Muscle of back (tissue), 11 donors: ENCODE measurements around the gene STX11. TPM values are rescaled to one million over a fixed set of nuclear protein-coding genes. Genes with fewer than 3 reads are reported as not detected.
"Not testable (repeated sequence)": the region's sequence is repeated elsewhere in the genome, so short reads cannot be mapped to it uniquely, and the experiment has no call there.

Source experiments
- DNase-seq, 3 donors: peaks; one replicate each; pipeline versions ENCODE4 v3.0.0 to v3.0.0-alpha.2; 2013
- polyA plus RNA-seq, 10 donors: library from polyadenylated mRNA; unstranded; fragments of 120-200 nt; gene quantifications; one replicate each; pipeline ENCODE4 v1.2.1, GENCODE V29; 2013; ENCODE audit not compliant: insufficient read length in 10 of 10

The STX11 gene
- polyA plus RNA-seq, 10 donors: 0.88 to 4.1 (median 2.4) TPM

DNA sequence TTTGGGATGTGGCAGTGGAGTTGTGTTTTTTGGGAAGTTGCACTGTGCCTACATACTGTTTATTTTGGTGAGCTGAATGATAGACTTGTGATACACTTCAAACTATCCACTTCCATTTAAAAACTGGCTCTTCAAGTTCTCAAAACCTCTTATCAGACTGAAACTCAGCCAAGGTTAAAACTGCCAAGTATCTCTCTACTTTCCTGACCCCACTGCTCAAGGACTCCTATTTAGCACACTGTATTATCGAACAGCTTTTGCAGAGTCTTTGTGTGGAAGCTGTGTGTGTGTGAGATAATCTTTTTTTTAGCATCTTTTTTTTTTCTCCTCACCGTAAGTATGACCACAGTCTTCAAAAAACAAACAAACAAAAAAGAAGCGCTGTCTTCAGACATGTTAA is 21.1 kb downstream of the STX11 start:
- DNase-seq: no peak

DNA sequence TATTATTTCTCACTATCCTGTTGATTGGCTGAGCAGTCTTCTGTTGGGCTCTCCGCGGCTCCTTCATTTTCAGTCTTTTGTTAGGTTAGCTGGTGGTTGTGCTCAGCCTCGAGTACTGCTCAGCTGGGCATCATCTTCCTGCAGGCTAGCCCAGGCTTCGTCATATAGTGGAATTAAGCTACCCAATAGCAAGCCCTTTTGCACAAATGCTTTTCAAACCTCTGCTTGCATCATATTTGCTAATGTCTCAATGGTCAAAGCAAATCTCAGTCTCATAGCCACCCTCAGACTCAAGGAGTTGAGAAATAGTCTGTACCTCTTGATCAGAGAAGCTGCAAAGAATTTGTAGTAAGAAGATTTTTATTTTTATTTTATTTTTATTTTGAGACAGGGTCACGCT is 23.7 kb downstream of the STX11 start:
- no peak for DNase-seq

DNA sequence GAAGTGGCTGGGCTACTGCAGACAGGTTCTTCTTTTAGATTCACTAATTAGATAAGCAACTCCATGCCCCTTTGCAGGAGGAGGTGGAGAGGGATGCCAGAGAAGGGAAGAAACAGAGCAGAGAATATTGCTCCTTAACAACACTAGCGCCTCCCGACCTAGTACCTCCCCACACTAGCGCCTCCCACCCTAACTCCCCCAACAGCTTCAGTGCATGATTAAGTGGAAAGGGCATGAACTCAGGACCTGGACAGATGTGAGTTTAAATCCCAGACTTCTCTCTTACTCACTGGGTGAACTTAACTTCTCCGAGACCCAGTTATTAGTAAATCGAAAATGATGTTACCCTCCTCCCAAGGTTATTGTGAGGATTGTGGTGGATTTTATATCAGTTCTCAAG is 25.7 kb downstream of the STX11 start:
- no peak for DNase-seq

DNA sequence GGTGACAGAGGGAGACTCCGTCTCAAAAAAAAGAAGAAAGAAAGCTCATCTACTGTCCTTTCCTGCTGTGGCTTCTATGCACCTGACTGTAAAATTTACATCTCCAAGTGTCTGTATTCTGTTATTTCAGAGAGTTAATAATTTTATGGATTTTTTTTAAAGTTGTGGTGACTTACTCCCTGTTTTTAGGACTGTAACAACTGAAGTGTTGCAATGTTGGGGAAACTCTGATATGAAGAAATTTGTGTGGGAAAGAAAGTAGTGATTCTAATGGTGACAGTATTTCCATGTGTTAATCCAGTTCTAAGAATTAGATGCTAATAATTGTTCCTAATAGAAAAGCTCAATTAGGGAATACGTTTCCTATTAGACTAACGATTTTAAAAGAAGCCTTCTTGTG is 27.4 kb downstream of the STX11 start:
- no peak for DNase-seq

DNA sequence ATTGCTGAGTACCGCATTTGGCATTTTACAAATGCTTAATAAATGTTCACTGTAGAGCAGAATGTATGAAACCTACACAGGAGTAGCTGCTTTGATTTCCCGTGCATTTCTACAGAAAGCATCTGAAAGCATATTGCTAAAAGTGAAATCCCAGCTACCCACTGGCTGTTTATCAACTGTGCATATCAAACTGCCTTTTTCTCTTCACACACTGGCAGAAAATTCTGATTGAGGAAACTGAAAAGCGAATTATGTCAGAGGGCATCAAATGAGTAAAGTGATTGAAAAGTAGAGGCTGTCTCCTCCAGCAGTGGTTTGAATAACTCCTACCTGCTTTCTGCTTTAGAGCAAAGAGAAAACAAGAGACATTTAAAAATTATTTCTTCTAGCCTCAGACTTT is 28.0 kb downstream of the STX11 start:
- DNase-seq: no peak

DNA sequence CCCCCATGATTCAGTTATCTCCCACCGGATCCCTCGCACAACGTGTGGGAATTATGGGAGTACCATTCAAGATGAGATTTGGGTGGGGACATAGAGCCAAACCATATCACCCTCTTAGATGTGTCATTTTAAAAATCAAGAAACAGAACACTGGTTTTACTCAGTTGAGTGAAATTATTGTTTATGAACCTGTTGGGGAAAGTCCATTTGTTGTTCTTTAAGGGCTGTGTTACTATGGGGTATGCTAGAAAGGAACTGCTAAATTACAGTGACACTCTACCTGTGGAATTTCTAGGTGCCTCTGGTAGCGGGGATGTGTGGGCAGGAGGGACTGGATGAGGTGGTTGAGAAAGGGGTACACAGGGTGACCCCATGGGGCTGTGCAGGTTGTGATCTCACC is 28.9 kb downstream of the STX11 start:
- no peak for DNase-seq

DNA sequence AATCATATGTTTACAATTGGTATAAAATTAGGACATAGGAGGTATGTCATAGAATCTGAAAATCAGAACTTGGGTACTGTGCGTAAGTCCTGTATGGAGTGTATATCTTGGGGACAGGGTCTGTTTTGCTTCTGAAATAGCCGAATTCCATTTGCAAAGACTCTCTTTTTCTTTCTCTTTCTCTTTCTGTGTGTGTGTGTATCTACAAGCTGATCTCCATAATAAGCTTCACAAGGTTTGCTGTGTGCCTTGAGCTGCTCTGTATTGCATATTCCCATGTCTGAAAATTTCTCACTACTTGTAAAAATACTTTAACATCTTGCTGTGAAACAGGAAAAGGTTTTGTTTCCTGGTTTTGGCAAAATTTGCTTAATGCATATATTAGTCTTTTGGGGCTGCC is 29.5 kb downstream of the STX11 start:
- no peak for DNase-seq

DNA sequence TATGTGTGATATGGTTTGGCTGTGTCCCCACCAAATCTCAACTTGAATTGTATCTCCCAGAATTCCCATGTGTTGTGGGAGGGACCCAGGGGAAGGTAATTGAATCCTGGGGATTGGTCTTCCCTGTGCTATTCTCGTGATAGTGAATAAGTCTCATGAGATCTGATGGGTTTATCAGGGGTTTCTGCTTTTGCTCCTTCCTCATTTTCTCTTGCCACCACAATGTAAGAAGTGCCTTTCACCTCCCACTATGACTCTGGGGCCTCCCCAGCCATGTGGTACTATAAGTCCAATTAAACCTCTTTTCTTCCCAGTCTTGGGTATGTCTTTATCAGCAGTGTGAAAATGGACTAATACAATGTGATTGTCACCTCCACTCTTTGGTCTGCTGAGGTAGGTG is 30.0 kb downstream of the STX11 start:
- not testable (repeated sequence) for DNase-seq

DNA sequence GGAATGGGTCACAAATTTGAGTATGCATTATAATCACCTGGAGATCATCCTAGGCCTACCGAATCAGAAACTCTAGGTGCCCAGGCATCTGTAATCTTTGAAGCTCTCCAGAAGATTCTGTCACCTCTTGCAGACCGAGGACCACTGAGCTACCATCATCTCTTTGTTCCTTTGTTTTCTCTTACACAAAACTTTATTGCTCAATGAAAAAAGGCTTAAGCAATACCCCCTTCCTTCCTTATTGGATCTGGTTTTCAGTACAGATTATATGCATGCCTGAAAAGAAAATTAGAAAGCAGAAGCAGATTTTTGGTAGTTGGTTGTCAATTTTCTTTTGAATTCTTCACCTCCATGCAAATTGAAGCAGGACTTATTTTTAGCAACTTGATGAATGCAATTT is 31.3 kb downstream of the STX11 start:
- DNase-seq: no peak

DNA sequence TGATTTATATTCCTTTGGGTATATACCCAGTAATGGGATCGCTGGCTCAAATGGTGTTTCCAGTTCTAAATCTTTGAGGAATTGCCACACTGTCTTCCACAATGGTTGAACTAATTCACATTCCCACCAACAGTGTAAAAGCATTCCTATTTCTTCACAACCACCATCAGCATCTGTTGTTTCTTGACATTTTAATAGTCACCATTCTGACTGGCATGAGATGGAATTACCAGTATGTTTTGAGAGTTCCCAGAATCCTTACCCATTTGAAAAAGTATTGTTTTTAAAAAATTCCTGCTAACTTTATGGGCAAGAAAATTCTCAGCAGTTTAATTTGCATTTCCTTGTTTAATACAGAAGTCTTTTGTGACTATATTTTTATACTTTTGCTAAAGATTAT is 33.9 kb downstream of the STX11 start:
- not testable (repeated sequence) for DNase-seq

DNA sequence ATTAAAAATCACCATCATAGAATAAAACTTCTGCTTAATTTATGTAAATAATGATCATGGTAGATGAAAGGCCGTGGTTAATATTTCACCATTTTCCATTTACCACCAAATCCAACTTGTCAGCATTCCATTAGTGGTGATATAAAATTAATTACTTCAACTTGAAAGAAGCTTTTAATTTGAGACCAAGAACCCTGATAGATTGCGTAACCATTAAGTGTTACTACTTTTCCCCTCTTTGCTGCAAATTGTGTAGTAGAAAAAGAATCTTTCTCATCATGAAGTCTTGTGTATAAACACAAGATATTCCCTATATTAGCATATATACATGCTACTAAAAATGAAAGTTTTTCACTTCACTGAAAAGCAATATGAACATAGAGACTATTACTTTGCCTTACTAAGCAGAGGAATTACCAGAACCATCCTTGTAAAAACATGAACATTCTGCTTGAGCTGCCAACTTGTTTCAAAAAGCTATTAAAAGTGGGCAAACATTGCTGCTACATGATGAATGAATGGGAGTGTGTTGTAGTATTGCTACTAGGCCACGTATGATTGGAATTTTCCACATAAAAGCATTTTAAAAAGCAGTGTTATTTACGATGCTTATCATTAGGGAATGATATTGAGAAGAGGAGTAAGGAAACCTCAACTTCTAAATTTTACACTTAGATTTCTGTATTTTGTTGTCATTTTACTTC is 35.0 kb downstream of the STX11 start:
- no peak for DNase-seq

DNA sequence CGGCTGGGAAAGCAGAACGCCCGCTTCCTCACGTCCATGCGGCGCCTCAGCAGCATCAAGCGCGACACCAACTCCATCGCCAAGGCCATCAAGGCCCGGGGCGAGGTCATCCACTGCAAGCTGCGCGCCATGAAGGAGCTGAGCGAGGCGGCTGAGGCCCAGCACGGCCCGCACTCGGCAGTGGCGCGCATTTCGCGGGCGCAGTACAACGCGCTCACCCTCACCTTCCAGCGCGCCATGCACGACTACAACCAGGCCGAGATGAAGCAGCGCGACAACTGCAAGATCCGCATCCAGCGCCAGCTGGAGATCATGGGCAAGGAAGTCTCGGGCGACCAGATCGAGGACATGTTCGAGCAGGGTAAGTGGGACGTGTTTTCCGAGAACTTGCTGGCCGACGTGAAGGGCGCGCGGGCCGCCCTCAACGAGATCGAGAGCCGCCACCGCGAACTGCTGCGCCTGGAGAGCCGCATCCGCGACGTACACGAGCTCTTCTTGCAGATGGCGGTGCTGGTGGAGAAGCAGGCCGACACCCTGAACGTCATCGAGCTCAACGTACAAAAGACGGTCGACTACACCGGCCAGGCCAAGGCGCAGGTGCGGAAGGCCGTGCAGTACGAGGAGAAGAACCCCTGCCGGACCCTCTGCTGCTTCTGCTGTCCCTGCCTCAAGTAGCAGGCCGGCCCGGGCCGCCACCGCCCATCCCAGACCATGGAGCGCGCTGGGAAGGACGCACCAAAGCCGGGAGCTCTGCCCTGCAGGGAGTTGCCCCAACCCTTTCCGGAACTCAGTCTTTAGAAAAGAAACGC is 36.7 kb downstream of the STX11 start:
- no peak for DNase-seq

DNA sequence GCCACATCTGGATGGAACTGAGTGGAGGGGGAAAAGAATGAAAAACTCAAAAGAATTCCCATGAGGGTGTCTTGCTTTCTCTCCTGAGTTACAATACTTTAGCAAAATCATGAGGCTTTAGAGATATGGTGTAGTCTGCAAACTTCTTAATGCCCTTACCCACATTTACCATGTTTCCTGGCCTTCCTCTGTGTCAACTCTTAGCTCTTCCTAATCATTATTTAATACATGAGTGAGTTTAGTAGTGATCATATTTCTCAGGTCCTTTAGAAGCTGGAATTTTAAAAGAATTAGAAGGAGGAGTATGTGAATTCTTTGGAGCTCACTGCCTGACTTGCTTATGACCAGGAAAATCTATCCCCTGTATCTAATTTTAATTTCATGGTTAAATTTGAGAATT is 39.0 kb downstream of the STX11 start:
- peak in 1 of 3 donors; percentile 33 for DNase-seq

DNA sequence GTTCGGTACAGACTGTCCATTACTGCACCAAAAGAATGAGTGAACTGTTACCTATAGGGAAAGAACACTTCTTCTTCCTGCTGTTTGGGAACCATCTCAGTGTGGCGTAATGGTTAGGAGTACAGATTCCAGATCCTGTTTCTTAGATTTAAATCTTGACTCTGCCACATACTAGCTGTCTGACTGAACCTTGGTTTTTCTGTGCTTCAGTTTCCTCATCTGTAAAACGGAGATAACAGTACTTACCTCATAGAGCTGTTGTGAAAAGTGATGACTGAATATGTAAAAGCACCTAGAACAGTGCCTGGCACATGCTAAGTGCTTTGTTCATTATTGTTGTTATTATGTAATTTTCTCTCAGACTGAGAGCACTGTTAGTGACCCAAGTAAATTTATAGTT is 39.8 kb downstream of the STX11 start:
- DNase-seq: no peak

DNA sequence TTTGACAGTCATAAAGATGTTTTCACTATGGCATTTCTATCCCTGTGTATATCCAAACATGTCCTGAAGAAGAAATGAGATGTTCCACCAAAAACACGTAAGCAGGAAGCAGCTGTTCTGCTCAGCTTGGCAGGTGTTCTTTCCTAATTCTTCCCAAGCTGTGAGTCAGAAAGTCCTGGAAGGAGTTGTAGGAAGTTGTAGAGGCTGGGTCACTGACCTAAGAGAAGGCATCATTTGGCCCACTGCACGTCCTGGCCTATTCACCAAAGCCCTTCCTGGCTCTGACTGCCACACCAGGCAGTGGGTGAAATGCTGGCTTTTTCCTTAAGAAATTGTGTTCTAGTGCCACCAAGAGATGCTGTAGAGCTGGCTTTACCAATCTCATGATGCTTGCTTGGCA is 40.3 kb downstream of the STX11 start:
- peak; percentile 36 to 72 (median 41) for DNase-seq

DNA sequence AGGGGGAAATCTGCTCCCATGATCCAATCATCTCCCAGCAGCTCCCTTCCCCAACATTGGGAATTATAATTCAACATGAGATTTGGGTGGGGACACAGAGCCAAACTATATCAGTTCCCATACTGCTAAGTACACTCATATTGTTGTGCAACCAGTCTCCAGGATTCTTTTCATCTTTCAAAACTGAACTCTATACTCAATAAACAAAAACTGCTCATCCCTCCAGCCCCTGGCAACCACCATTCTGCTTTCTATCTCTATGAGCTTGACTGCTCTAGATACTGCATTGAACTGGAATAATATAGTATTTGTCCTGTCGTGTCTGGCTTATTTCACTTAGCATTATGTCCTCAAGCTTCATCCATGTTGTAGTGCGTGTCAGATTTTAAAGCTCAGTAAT is 42.9 kb downstream of the STX11 start:
- no peak for DNase-seq

DNA sequence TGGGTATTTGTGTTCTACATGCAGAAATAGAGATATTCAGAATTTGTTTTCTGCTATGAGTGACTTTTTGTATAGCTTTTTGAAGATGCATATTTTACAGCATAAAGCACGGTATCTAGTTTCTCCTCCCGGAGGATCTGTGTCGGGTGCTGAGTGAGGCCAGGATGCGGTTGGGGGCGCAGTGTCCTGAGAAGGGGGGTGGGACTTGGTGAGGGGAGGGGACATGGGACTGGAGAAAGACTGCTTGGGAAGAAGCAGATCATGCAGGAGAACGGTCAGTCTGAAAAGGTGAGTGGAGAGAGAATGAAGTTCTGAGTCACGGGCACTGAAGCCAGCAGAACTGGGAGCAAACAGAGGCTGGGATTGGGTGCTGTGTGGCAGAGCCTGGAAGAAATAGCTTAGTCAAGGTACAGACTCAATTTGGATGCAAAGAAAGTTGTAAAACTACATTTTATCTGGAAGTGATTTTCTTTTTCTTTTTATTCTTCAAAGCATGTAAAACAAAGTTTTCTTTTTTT is 44.0 kb downstream of the STX11 start:
- no peak for DNase-seq

DNA sequence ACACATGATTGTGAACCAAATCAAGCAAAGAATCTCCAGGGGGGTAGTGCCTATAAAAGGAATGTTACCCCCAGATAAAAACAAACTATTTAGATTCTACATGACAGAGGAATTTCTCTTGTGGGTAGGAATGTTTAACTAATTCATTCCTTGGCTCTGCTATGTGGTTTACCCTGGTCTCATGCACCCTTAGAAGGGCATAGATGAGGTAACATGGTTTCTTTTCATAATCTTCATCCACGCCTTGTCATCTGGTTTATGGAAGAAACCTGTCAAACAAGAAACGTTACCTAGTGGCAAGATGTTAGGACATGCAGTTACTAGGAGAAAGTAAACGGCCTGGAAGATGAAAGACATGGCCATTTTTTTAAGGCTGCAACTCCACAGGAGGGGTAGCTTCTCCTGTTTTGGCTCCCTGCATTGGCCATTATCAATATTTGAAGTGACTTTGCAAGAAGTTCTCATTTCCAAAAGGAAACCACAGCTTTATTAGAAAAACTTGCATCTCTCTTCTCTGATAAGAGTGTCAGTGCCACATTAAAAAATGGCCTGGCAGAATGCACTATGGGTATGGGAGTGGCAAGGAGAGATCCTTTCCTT is 45.5 kb downstream of the STX11 start:
- DNase-seq: no peak

DNA sequence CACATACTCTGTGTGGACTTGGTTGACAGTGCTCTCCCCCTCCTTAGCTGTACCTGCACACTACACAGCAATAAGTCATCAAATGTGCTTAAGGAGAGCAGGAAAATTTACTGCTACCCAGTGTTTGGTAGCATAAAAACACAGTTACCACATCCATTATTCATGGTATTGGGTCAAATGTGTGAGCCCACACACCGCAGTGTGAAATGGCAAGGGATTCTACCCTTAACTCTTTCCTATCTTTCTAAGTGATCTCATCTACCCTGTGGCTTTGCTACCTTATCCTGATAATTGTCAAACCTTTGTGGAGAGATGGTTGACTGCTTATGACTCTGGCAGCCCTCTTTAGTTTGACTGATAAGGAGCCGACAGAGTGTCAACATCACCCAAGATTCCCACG is 47.6 kb downstream of the STX11 start:
- DNase-seq: no peak

DNA sequence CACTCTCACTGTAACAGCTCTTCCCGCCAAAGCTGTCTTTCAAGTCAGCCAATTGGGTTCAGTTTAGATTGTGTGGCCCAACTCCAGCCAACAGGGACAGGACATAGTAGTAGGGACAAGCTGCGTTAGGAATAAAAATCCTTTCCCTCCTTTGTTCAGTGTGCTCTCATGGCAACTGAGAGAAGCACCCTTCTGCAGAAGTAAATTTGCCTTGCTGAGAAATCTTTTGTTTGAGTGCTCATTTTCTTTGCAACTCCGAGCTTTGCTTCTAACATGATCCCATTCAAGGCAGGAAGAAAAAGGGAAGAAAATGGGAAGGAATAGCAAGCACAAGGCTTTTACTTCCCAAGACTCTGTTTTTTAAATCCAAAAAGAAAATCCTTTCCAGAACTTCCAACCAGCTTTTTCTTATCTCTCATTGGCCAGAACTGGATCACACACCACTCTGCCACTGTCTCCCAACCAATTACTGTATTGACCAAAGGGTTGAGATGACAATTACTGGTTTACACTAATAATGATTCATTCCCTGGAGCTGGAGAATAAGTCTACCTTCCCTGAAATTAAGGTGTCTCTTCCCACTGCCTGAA is 52.7 kb downstream of the STX11 start:
- no peak for DNase-seq

DNA sequence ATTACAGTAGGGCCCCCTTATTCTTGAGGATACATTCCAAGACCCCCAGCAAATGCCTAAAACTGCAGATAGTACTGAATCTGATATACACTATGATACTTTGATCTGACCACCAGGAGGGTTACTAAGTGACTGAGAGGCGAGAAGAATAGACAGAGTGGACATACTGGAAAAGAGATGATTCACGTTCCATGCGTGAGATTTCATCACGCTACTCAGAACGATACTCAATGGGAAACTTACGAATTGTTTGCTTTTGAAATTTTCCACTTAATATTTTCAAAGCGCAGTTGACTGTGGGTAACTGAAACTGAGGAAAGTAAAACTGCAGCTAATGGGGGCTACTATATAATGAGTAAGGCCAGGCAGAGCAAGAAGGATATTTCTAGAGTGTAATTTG is 60.8 kb downstream of the STX11 start:
- DNase-seq: no peak

DNA sequence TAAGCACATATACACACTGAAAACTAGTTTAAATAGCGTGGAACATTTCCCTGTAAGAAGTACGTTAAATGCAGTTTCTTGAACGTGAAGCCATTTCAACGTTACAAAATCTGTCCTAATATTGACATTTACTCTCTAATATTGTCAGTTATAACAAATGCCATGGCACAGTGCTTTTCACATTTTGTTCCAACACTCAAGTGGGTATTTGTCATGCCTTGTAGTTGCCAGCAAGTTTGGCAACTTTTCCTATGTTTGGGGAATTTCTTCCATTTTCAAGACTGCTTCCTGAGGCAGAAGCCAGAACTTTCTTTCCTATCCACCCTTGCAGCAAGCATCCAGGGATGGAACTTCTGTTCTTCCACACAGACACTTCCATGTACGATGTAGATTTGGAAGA is 63.0 kb downstream of the STX11 start:
- DNase-seq: no peak

DNA sequence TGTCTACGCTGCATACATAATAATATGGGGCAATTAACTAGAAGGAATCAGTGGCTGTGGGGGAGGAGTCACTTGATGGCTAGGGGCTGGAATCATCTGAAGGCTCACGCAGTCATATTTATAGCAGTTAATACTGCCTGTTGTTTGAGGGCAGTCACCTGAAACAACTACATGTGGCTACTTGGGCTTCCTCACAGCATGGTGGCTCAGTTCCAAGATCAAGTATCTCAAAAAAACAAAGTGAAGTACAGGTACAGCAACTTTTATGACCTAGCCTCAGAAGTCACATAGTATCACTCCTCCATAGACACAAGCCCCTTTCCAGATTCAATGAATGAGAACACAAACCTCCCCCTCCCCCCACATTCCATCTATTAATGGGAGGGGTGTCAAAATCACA is 63.7 kb downstream of the STX11 start:
- DNase-seq: no peak
